ENCODE data around the gene NRXN2.

NRXN2 gene

DNA sequence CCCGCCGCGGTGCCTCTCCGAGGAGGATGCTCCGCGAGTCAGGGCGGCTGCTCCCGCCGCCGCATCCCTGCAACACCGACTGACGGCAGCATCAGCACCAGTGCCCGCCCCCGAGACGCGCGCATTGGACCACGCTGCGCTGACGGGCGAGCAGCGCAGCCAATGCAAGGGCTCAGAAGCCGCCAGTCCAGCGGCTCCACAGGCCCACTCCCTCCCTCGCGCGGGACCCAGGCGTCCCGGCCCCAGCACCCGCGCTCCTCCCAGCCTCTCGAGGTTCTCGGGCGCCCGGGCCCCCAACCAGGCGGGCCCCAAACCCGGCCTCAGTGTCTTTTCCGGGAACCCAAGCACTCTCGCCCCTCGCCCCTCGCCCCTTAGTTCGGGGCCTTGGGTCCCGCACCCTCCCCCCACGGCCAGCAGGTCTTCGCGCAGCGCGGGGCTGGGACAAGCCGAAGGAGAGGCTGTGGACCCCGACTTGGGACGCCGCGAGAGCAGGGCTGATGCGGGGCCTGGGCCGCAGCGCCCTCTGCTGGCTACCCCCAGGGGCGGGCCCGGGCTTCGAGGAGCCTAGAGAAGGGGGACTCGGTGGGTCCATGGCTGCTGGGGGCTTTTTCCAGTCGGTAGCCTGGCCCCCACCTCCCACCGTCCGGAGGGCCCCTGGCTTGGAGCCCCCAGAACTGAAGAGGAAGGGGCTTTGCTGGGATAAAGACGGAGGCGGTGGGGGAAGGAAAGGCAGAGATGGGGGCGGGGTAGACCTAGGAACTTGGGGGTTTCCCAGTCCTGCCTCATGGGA is at the start of gene NRXN2 (continued):
- TF ChIP-seq ZNF510 (tag by site-specific recombination; IDR thresholded peaks at IDR 0.05; ENCODE audit: insufficient replicate concordance) = no peak
- TF ChIP-seq, protein P1, sequence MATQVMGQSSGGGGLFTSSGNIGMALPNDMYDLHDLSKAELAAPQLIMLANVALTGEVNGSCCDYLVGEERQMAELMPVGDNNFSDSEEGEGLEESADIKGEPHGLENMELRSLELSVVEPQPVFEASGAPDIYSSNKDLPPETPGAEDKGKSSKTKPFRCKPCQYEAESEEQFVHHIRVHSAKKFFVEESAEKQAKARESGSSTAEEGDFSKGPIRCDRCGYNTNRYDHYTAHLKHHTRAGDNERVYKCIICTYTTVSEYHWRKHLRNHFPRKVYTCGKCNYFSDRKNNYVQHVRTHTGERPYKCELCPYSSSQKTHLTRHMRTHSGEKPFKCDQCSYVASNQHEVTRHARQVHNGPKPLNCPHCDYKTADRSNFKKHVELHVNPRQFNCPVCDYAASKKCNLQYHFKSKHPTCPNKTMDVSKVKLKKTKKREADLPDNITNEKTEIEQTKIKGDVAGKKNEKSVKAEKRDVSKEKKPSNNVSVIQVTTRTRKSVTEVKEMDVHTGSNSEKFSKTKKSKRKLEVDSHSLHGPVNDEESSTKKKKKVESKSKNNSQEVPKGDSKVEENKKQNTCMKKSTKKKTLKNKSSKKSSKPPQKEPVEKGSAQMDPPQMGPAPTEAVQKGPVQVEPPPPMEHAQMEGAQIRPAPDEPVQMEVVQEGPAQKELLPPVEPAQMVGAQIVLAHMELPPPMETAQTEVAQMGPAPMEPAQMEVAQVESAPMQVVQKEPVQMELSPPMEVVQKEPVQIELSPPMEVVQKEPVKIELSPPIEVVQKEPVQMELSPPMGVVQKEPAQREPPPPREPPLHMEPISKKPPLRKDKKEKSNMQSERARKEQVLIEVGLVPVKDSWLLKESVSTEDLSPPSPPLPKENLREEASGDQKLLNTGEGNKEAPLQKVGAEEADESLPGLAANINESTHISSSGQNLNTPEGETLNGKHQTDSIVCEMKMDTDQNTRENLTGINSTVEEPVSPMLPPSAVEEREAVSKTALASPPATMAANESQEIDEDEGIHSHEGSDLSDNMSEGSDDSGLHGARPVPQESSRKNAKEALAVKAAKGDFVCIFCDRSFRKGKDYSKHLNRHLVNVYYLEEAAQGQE (tag by site-specific recombination; IDR thresholded peaks at IDR 0.05) = no peak
- no peak for TF ChIP-seq ZNF133 (tag by site-specific recombination; IDR thresholded peaks at IDR 0.05)
- no peak for TF ChIP-seq PRDM1 (tag by site-specific recombination; IDR thresholded peaks at IDR 0.05)
- TF ChIP-seq HOXC10 (CRISPR knock-in tag; IDR thresholded peaks at IDR 0.05) = no peak
- TF ChIP-seq ZNF677 (tag by site-specific recombination; IDR thresholded peaks at IDR 0.05) = no peak
- 0 out of 2 replicates have a peak, but pooled peaks have one; percentile 14 for TF ChIP-seq PRDM10 (tag by site-specific recombination; IDR thresholded peaks at IDR 0.05)
- no peak for TF ChIP-seq KLF10 (tag by site-specific recombination; IDR thresholded peaks at IDR 0.05)
- no peak for TF ChIP-seq RBAK (tag by site-specific recombination; IDR thresholded peaks at IDR 0.05)
- TF ChIP-seq ZSCAN30 (tag by site-specific recombination; IDR thresholded peaks at IDR 0.05) = peak; percentile 50; the same call in 1 of the 2 replicates
- TF ChIP-seq, protein P2, sequence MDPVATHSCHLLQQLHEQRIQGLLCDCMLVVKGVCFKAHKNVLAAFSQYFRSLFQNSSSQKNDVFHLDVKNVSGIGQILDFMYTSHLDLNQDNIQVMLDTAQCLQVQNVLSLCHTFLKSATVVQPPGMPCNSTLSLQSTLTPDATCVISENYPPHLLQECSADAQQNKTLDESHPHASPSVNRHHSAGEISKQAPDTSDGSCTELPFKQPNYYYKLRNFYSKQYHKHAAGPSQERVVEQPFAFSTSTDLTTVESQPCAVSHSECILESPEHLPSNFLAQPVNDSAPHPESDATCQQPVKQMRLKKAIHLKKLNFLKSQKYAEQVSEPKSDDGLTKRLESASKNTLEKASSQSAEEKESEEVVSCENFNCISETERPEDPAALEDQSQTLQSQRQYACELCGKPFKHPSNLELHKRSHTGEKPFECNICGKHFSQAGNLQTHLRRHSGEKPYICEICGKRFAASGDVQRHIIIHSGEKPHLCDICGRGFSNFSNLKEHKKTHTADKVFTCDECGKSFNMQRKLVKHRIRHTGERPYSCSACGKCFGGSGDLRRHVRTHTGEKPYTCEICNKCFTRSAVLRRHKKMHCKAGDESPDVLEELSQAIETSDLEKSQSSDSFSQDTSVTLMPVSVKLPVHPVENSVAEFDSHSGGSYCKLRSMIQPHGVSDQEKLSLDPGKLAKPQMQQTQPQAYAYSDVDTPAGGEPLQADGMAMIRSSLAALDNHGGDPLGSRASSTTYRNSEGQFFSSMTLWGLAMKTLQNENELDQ (tag by site-specific recombination; IDR thresholded peaks at IDR 0.05; ENCODE audit: low read depth) = no peak
- peak; percentile 75 for TF ChIP-seq ZFP37 (tag by site-specific recombination; IDR thresholded peaks at IDR 0.05)
- TF ChIP-seq KLF16 (tag by site-specific recombination; IDR thresholded peaks at IDR 0.05) = no peak; the same call in 1 of the 2 replicates
- no peak for TF ChIP-seq EGR2 (tag by site-specific recombination; IDR thresholded peaks at IDR 0.05; ENCODE audit: low read depth)
- no peak for TF ChIP-seq PRDM6 (tag by site-specific recombination; IDR thresholded peaks at IDR 0.05)
- TF ChIP-seq ZNF830 (tag by site-specific recombination; IDR thresholded peaks at IDR 0.05; ENCODE audit: low read depth) = no peak
- TF ChIP-seq ZNF76 (tag by site-specific recombination; IDR thresholded peaks at IDR 0.05; ENCODE audit: borderline replicate concordance, low read depth) = no peak
- TF ChIP-seq, protein P3, sequence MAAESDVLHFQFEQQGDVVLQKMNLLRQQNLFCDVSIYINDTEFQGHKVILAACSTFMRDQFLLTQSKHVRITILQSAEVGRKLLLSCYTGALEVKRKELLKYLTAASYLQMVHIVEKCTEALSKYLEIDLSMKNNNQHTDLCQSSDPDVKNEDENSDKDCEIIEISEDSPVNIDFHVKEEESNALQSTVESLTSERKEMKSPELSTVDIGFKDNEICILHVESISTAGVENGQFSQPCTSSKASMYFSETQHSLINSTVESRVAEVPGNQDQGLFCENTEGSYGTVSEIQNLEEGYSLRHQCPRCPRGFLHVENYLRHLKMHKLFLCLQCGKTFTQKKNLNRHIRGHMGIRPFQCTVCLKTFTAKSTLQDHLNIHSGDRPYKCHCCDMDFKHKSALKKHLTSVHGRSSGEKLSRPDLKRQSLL (tag by site-specific recombination; IDR thresholded peaks at IDR 0.05) = no peak
- TF ChIP-seq ZNF266 (tag by site-specific recombination; IDR thresholded peaks at IDR 0.05; ENCODE audit: low read depth) = no peak
- TF ChIP-seq ZSCAN5A (tag by site-specific recombination; IDR thresholded peaks at IDR 0.05) = 0 out of 2 replicates have a peak, but pooled peaks have one; percentile 25
- TF ChIP-seq ZNF169 (tag by site-specific recombination; IDR thresholded peaks at IDR 0.05) = no peak
- TF ChIP-seq SETDB1 (IDR thresholded peaks at IDR 0.05; ENCODE audit: insufficient read length, low read length) = no peak
- TF ChIP-seq ZNF121 (tag by site-specific recombination; IDR thresholded peaks at IDR 0.05) = no peak
- no peak for TF ChIP-seq ZNF140 (tag by site-specific recombination; IDR thresholded peaks at IDR 0.05)
